Measurements from ENCODE around the gene RBBP8NL. TPM values are rescaled to one million over a fixed set of nuclear protein-coding genes. Genes with fewer than 3 reads are reported as not detected.
A peak's percentile ranks its signal among the peaks of the same experiment; 100 is the strongest.

The RBBP8NL gene
- total RNA-seq, 6 experiments from 2014 or later = not detected

- Mint-ChIP-seq H3K27ac (no peak overlapping the region), H3K4me3 (no peak overlapping the region), H3K9me3 (peaks cover 5% of the 10 kb centered on the region), H3K36me3 (ENCODE audit: low read depth) (peaks cover 14% of the 10 kb centered on the region), H3K27me3 (ENCODE audit: insufficient read depth) (peaks cover 2% of the 10 kb centered on the region), H3K4me1 (ENCODE audit: low read depth) (peaks cover 15% of the 10 kb centered on the region)
- peak; percentile 51 for DNase-seq
- TF ChIP-seq, protein P1, sequence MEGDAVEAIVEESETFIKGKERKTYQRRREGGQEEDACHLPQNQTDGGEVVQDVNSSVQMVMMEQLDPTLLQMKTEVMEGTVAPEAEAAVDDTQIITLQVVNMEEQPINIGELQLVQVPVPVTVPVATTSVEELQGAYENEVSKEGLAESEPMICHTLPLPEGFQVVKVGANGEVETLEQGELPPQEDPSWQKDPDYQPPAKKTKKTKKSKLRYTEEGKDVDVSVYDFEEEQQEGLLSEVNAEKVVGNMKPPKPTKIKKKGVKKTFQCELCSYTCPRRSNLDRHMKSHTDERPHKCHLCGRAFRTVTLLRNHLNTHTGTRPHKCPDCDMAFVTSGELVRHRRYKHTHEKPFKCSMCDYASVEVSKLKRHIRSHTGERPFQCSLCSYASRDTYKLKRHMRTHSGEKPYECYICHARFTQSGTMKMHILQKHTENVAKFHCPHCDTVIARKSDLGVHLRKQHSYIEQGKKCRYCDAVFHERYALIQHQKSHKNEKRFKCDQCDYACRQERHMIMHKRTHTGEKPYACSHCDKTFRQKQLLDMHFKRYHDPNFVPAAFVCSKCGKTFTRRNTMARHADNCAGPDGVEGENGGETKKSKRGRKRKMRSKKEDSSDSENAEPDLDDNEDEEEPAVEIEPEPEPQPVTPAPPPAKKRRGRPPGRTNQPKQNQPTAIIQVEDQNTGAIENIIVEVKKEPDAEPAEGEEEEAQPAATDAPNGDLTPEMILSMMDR (IDR thresholded peaks at IDR 0.05) = peak; percentile 88
These were observed 44.8 kb downstream of the RBBP8NL start for GRCh38 chr20:62382306-62383198.

- H3K4me3 Mint-ChIP-seq = no peak overlapping the region
- TF ChIP-seq, protein P1 (IDR thresholded peaks at IDR 0.05) = no peak
- peaks cover 1% of the 10 kb centered on the region for H3K27me3 Mint-ChIP-seq (ENCODE audit: insufficient read depth)
- H3K9me3 Mint-ChIP-seq = peaks cover 5% of the 10 kb centered on the region
- H3K27ac Mint-ChIP-seq = no peak overlapping the region
- H3K4me1 Mint-ChIP-seq (ENCODE audit: low read depth) = peaks cover 15% of the 10 kb centered on the region
- DNase-seq = no peak
- peaks cover 12% of the 10 kb centered on the region for H3K36me3 Mint-ChIP-seq (ENCODE audit: low read depth)
These were observed 45.5 kb downstream of the RBBP8NL start for GRCh38 chr20:62381842-62382241.

- no peak overlapping the region for H3K27ac Mint-ChIP-seq
- TF ChIP-seq, protein P1 (IDR thresholded peaks at IDR 0.05) = no peak
These were observed 46.0 kb downstream of the RBBP8NL start for GRCh38 chr20:62381202-62381797.

DNA sequence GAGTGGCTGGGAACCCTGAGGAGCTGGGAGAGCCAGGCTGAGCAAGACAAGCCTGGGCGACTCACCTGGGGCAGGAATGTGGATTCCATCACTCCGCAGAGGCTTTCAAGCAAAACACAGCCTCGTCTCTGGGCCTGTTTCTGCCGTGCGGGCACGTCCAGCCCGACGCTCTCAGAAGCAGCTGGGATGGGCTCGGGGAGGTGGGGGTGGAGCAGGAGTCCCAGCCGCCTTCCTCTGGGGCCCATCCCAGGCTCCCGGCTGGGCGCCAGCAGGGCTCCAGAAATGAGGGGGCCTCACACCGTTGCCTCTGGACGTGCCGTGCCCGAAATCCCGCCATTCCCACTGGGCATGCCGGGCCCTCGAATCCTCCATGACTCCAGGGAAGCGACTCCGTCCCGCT is 49.1 kb downstream of the RBBP8NL start:
- Mint-ChIP-seq H3K4me3 (no peak overlapping the region), H3K9me3 (peaks cover 5% of the 10 kb centered on the region), H3K27ac (no peak overlapping the region), H3K27me3 (ENCODE audit: insufficient read depth) (peaks cover 2% of the 10 kb centered on the region), H3K4me1 (ENCODE audit: low read depth) (no peaks in the 10 kb centered on the region), H3K36me3 (ENCODE audit: low read depth) (peaks cover 12% of the 10 kb centered on the region)
- no peak for DNase-seq
- TF ChIP-seq, protein P1 (IDR thresholded peaks at IDR 0.05) = no peak

More at GRCh38 chr20:62381202-62381797, 46.0 kb downstream of the RBBP8NL start:
- Mint-ChIP-seq H3K9me3 (peaks cover 5% of the 10 kb centered on the region), H3K4me1 (ENCODE audit: low read depth) (peaks cover 15% of the 10 kb centered on the region), H3K4me3 (no peak overlapping the region), H3K27me3 (ENCODE audit: insufficient read depth) (no peaks in the 10 kb centered on the region; the same call in none of the 2 replicates), H3K36me3 (ENCODE audit: low read depth) (peaks cover 12% of the 10 kb centered on the region)
- no peak for DNase-seq

DNA sequence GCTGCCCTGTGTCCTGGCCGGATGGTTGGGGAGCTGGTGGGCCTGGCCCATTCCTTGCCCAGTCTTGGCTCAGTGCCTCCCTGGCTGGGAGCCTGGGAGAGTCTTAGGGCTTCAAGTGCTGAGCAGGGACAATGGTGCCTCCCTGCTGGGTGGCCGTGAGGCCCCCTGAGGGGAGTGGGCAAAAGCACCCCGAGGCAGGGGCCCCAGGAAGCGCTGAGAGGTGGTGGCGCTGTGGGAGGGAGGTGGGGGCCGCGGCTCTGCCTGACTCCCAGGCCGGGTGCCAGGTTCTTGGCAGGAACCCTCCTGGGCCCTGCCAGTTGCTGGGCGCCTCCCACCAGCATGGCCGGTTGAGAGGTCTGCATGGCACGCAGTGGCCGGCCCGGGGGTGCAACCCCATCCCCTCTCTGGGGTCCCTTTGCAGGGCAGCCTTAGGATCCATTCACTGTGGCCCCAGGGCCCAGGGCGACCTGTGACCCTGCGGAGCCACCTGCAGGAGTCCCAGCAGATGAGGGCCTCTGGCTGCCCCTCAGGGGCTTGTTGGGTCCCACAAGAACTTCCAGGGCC is 49.6 kb downstream of the RBBP8NL start:
- H3K4me1 Mint-ChIP-seq (ENCODE audit: low read depth) = no peaks in the 10 kb centered on the region
- no peak for DNase-seq
- no peak overlapping the region for H3K4me3 Mint-ChIP-seq
- H3K9me3 Mint-ChIP-seq = peaks cover 8% of the 10 kb centered on the region
- H3K27ac Mint-ChIP-seq = no peak overlapping the region
- TF ChIP-seq, protein P1 (IDR thresholded peaks at IDR 0.05) = no peak
- peaks cover 11% of the 10 kb centered on the region for H3K36me3 Mint-ChIP-seq (ENCODE audit: low read depth)
- peaks cover 3% of the 10 kb centered on the region for H3K27me3 Mint-ChIP-seq (ENCODE audit: insufficient read depth)
